Measurements from ENCODE around the gene NAP1L4. TPM values are rescaled to one million over a fixed set of nuclear protein-coding genes. Genes with fewer than 3 reads are reported as not detected.
"Not testable (repeated sequence)": the region's sequence is repeated elsewhere in the genome, so short reads cannot be mapped to it uniquely, and the experiment has no call there.

The NAP1L4 gene
- total RNA-seq, 1 donor from 2014 or later, result 117 TPM

GRCh38 chr11:2911785-2912391 is 80.2 kb downstream of the NAP1L4 start:
- DNase-seq (ENCODE audit: low read depth), result no peak

GRCh38 chr11:2911088-2911784 is 80.9 kb downstream of the NAP1L4 start:
- DNase-seq (ENCODE audit: low read depth), result no peak

GRCh38 chr11:2910401-2910955 is 81.7 kb downstream of the NAP1L4 start:
- no peak for DNase-seq (ENCODE audit: low read depth)

GRCh38 chr11:2909133-2909902 is 82.8 kb downstream of the NAP1L4 start:
- no peak for DNase-seq (ENCODE audit: low read depth)

GRCh38 chr11:2908130-2908529 is 84.0 kb downstream of the NAP1L4 start:
- no peak for DNase-seq (ENCODE audit: low read depth)

- not testable (repeated sequence) for DNase-seq (ENCODE audit: low read depth)
Observed at GRCh38 chr11:2905299-2905698, 86.8 kb downstream of the NAP1L4 start.

- DNase-seq (ENCODE audit: low read depth), result no peak
Observed at GRCh38 chr11:2904153-2905052, 87.7 kb downstream of the NAP1L4 start.

- DNase-seq (ENCODE audit: low read depth), result no peak
Observed at GRCh38 chr11:2903672-2904011, 88.5 kb downstream of the NAP1L4 start.

- DNase-seq (ENCODE audit: low read depth), result no peak
Observed at GRCh38 chr11:2902784-2903671, 89.1 kb downstream of the NAP1L4 start.

- peak; percentile 90 for DNase-seq (ENCODE audit: low read depth)
Observed at GRCh38 chr11:2901854-2902783, 90.0 kb downstream of the NAP1L4 start.

- DNase-seq (ENCODE audit: low read depth), result no peak
Observed at GRCh38 chr11:2901196-2901796, 90.8 kb downstream of the NAP1L4 start.

- no peak for DNase-seq (ENCODE audit: low read depth)
Observed at GRCh38 chr11:2899080-2899783, 92.9 kb downstream of the NAP1L4 start.

GRCh38 chr11:2898366-2899079 is 93.6 kb downstream of the NAP1L4 start:
- DNase-seq (ENCODE audit: low read depth), result peak; percentile 77

- no peak for DNase-seq (ENCODE audit: low read depth)
Observed at GRCh38 chr11:2897048-2897447, 95.1 kb downstream of the NAP1L4 start.

GRCh38 chr11:2896047-2896446 is 96.1 kb downstream of the NAP1L4 start:
- no peak for DNase-seq (ENCODE audit: low read depth)

All from myocyte (in vitro differentiated cells).